ENCODE measurements around the gene TMEM271. TPM values are rescaled to one million over a fixed set of nuclear protein-coding genes. Genes with fewer than 3 reads are reported as not detected.
A peak's percentile ranks its signal among the peaks of the same experiment; 100 is the strongest.
"Not testable (repeated sequence)": the region's sequence is repeated elsewhere in the genome, so short reads cannot be mapped to it uniquely, and the experiment has no call there.

Gene TMEM271
- polyA plus RNA-seq, 1 donor from 2014 or later = not detected

DNA sequence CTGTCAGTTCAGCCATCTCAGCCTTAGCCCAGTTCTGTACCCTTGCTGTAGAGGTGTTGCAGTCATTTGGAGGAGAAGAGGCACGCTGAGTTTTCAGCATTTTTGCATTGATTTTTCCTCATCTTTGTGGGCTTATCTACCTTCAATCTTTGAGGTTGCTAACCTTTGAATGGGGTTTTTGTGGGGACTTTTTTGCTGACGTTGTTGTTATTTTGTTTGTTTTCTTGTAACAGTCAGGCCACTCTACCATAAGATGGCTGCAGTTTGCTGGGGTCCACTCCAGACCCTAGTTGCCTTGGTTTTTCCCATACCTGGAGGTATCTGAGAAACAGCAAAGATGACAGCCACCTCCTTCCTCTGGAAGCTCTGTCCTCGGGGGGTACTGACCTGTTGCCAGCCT lies 22.8 kb upstream of the TMEM271 start:
- Mint-ChIP-seq H3K9me3 (peaks cover 6 to 19% (median 16%) of the 10 kb centered on the region in 3 donors), H3K4me3 (no peak overlapping the region), H3K36me3 (peaks cover 2% of the 10 kb centered on the region), H3K27me3 (peaks cover 15% of the 10 kb centered on the region), H3K27ac (no peak overlapping the region), H3K4me1 (peaks cover 0 to 2% (median 0%) of the 10 kb centered on the region in 3 donors)

DNA sequence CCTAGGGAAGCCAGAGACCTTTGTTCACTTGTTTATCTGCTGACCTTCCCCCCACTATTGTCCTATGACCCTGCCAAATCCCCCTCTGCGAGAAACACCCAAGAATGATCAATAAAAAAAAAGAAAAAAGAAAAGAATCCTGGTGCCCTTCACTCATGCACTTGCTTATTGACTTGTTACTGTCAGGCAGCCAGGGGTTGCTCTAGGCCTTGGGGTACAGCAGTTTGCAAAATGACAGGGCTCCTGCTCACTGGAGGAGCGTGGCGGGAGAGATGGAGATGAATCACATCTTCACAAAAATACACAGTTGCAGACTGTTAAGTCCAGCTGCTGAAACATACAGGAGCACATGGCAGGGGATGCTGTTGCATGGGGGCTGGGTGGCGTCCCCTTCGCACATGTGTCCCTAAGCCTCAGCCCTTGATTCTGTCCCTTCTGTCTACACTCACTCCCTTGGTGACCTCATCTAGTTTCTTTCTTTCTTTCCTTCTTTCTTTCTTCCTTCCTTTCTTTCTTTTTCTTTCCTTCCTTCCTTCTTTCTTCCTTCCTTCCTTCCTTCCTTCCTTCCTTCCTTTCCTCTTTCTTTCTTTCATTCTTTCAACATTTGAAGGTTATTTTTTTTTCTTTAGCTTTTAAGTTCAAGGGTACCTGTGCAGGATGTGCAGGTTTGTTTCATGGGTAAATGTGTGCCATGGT lies 16.9 kb upstream of the TMEM271 start:
- Mint-ChIP-seq H3K27ac (no peak overlapping the region), H3K9me3 (peaks cover 10 to 31% (median 18%) of the 10 kb centered on the region in 3 donors), H3K4me3 (no peak overlapping the region), H3K27me3 (peaks cover 7% of the 10 kb centered on the region), H3K4me1 (no peaks in the 10 kb centered on the region), H3K36me3 (peaks cover 5% of the 10 kb centered on the region)

DNA sequence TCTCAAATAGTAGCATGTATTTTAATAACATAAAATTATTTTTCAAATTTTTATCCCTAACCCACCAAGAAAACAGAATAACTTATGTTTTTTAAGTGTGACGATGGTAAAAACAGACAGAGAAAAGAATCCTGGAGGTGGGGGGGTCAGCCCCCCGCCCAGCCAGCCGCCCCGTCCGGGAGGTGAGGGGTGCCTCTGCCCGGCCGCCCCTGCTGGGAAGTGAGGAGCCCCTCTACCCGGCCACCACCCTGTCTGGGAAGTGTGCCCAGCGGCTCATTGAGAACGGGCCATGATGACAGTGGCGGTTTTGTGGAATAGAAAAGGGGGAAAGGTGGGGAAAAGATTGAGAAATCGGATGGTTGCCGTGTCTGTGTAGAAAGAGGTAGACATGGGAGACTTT lies 16.1 kb upstream of the TMEM271 start:
- peaks cover 10 to 31% (median 18%) of the 10 kb centered on the region in 3 donors for H3K9me3 Mint-ChIP-seq
- H3K4me3 Mint-ChIP-seq, H3K36me3 Mint-ChIP-seq, H3K4me1 Mint-ChIP-seq, H3K27me3 Mint-ChIP-seq, H3K27ac Mint-ChIP-seq: not testable (repeated sequence)

DNA sequence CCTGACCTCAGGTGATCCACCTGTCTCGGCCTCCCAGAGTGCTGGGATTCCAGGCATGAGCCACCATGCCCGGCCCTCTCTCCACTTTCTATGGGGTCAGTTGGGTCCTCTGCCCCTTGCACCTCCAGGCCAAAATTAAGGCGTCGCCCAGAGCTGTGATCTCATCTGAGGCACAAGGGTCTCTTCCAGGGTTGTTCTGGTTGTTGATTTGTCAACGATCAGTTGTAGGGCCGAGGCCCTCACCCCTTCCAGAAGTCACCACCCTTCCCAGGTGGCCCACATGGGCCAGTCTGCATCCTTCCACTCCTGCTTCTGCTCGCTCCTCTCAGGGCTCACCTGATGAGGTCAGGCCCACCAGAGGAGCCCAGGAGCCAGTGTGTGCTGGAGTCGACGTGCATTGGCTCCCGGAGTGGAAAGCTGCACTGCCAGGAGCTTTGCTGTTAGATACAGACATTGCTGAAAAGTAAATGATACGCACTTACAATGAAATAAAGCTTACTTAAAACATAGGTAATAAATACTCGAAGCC lies 14.3 kb upstream of the TMEM271 start:
- H3K9me3 Mint-ChIP-seq = peaks cover 9 to 24% (median 20%) of the 10 kb centered on the region in 3 donors
- H3K36me3 Mint-ChIP-seq = peaks cover 7% of the 10 kb centered on the region
- H3K27ac Mint-ChIP-seq = no peak overlapping the region
- no peak overlapping the region for H3K4me3 Mint-ChIP-seq
- H3K4me1 Mint-ChIP-seq = no peaks in the 10 kb centered on the region
- peaks cover 7% of the 10 kb centered on the region for H3K27me3 Mint-ChIP-seq

DNA sequence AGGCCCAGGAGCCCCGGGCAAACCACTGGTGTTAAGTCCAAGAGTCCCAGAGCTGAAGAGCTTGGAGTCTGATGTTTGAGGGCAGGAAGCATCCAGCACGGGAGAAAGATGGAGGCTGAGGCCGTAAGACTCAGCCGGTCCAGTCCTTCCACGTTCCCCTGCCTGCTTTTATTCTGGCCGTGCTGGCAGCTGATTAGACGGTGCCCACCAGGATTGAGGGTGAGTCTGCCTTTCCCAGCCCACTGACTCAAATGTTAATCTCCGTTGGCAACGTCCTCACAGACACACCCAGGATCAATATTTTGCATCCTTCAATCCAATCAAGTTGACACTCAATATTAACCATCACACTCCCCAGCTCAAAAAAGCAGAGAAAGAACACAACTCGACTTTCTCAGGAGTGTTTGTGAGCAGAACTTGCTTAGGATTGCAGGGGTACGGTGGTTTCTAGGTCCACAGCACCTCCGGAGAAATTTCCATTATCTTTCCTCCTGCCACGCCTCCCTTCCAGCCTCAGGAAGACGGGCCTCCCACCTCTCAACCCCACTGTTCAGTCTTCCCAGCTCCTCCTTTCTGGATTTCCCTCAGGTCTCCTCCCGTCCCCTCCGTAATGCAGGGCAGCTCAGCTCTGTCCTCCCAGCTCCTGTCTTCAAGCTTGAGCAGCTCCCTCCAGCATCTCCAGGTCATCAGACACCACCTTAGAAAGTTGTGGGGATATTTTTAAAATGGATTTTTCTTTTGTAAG lies 13.3 kb upstream of the TMEM271 start:
- Mint-ChIP-seq H3K27ac (no peak overlapping the region), H3K9me3 (peaks cover 5 to 16% (median 15%) of the 10 kb centered on the region in 3 donors), H3K36me3 (peaks cover 7% of the 10 kb centered on the region), H3K27me3 (peaks cover 7% of the 10 kb centered on the region), H3K4me3 (no peak overlapping the region), H3K4me1 (no peaks in the 10 kb centered on the region)

DNA sequence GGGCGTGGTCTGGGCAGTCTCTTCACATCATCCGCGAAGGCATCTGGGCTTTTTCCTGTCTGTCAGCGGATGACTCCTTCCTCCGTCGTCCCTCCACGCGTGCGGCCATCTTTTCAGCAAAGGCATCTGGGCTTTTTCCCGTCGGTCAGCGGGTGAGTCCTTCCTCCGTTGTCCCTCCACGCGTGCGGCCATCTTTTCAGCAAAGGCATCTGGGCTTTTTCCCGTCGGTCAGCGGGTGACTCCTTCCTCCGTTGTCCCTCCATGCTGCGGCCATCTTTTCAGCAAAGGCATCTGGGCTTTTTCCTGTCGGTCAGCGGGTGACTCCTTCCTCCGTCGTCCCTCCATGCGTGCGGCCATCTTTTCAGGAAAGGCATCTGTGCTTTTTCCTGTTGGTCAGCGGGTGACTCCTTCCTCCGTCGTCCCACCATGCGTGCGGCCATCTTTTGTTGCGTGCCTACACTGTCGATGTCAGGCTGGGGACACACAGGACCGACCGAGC lies 12.3 kb upstream of the TMEM271 start:
- H3K4me3 Mint-ChIP-seq = no peak overlapping the region
- H3K4me1 Mint-ChIP-seq = no peaks in the 10 kb centered on the region
- H3K27ac Mint-ChIP-seq = no peak overlapping the region
- H3K36me3 Mint-ChIP-seq = peaks cover 6% of the 10 kb centered on the region
- peaks cover 10 to 22% (median 19%) of the 10 kb centered on the region in 3 donors for H3K9me3 Mint-ChIP-seq
- H3K27me3 Mint-ChIP-seq = peaks cover 9% of the 10 kb centered on the region

DNA sequence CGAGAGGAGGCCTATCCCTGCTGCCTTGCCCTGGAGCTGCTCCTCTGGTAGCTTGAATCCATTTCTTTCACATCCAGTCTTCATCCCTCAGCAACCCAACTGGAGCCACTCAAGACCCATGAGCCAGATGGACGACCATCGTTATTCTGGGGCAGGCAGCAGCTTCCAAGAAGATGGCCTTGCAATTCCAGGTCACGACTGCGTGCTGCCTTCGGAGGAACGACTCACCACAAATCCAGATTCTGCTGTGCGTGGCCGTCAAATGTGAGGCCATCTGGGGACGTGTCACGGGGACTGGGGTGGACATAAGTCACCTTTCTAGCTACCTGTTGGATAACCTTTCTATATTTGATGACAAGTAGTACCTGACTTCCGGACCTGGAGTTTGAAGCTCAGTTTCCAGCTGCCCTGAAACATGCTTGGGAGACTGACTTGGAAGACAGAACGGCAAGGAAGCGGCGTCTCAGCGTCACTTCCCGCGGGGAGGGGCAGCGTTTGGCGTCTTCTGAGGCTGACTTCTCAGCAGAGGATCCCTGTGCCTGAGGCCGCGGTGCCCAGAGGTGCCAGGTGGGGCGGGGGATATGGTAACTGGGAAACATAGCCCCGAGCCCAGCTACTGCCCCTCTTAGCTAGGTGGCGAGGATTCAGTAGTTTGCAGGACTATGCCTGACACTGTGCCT lies 11.7 kb upstream of the TMEM271 start:
- H3K27me3 Mint-ChIP-seq = peaks cover 9% of the 10 kb centered on the region
- H3K9me3 Mint-ChIP-seq = peaks cover 10 to 25% (median 17%) of the 10 kb centered on the region in 3 donors
- peaks cover 4% of the 10 kb centered on the region for H3K36me3 Mint-ChIP-seq
- H3K27ac Mint-ChIP-seq = no peak overlapping the region
- H3K4me1 Mint-ChIP-seq = no peaks in the 10 kb centered on the region
- H3K4me3 Mint-ChIP-seq = no peak overlapping the region

DNA sequence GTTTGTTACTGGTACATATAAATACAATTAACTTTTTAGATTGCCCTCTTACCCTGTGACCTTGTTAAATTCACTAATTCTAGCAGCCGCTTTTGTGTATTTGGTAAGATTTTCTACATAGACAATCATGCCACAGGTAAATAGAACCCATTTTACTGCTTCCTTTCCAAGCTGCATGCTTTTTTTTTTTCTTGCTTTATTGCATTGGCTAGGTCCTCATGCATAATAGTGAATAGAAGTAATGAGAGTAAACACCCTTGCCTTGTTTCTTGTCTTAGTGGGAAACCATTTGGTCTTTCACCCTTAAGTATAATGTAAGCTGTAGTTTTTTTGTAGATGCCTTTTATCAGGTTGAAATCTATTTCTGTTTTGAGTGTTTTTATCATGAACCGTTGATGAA lies 7.7 kb upstream of the TMEM271 start:
- H3K9me3 Mint-ChIP-seq = peaks cover 14 to 28% (median 18%) of the 10 kb centered on the region in 3 donors
- no peak overlapping the region for H3K4me3 Mint-ChIP-seq
- H3K27me3 Mint-ChIP-seq = peaks cover 24% of the 10 kb centered on the region
- H3K36me3 Mint-ChIP-seq = peaks cover 6% of the 10 kb centered on the region
- H3K27ac Mint-ChIP-seq = no peak overlapping the region
- H3K4me1 Mint-ChIP-seq = peaks cover 0 to 6% (median 0%) of the 10 kb centered on the region in 3 donors

DNA sequence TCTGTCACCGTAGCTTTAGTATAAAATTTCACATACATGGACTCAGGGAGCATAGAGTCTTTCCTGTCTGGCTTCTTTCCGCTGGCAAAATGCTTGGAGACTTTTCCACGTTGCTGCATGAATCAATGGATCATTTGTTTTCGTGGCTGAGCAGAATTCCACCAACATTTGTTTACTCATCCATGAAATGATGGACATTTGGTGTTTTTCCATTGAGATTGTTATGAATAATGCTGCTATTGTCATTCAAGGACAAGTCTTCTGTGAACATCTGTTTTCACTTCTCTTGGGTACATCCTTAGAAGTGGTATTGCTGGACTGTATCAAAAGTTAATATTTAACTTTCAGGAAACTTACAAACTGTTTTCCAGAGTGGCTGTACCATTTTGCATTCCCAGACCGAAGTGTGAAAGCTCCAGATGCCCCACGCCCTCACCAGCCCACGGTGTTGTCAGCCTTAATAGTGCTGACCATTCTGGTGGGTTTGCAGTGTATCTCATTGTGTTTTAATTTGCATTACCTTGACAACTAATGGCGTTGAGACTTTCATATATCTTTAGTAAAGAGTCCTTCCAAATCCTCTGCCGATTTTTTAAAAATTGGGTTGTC lies 5.8 kb upstream of the TMEM271 start:
- no peak overlapping the region for H3K27ac Mint-ChIP-seq
- H3K9me3 Mint-ChIP-seq = peaks cover 10 to 25% (median 18%) of the 10 kb centered on the region in 3 donors
- H3K4me1 Mint-ChIP-seq = peaks cover 2 to 6% (median 4%) of the 10 kb centered on the region in 3 donors
- H3K36me3 Mint-ChIP-seq = peaks cover 4% of the 10 kb centered on the region
- no peak overlapping the region for H3K4me3 Mint-ChIP-seq
- peaks cover 37% of the 10 kb centered on the region for H3K27me3 Mint-ChIP-seq

DNA sequence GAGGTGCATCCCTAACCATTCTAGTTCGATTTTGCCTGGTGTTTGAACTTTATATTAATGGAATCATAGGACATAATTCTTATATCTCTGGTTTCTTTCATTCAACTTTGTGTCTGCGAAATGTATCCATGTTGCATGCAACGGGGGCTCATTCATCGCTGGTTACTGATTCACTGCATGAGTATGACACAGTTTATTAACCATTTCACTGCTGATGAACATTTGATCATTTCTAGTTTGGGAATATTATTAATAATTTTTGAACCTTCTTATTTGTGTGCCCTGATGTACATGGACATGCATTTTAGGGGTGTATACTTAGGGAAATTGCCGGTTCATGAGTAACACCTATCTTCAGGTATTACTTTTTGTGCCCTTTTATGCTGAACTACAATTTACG lies 5.1 kb upstream of the TMEM271 start:
- Mint-ChIP-seq H3K36me3 (peaks cover 4% of the 10 kb centered on the region), H3K4me1 (peaks cover 2 to 6% (median 4%) of the 10 kb centered on the region in 3 donors), H3K27me3 (peaks cover 37% of the 10 kb centered on the region), H3K27ac (no peak overlapping the region), H3K9me3 (peaks cover 10 to 25% (median 13%) of the 10 kb centered on the region in 3 donors), H3K4me3 (no peak overlapping the region)

DNA sequence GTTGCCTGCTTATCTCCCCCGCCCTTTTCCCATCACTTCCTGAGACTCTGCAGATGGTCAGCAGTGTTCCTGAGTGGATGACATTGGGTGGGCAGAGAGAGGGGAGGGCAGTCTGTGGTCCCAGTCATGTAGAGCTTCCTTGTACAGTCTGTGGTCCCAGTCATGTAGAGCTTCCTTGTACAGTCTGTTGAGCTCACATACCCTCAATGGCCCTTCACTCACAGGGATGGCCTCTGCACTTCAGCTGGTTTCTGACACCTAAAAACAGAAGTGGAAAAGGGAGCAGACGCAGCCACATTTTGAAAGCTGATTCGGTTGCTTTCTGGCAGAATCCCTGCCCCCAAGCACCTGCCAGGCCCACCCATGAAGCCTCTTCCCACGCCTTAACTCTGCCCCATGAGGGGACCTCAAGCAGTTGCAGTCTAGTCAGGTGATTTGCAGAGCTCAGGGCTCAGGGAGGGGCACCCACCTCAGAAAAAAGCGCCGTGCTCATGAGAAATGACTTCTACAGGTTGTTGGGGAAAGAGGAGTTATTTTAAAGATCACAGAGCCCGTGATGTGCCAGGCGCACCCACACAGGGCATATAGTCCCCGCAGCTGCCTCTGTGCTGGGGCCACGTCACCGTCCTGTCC lies 3.6 kb upstream of the TMEM271 start:
- Mint-ChIP-seq H3K36me3 (peaks cover 3% of the 10 kb centered on the region), H3K27me3 (peaks cover 35% of the 10 kb centered on the region), H3K4me3 (peak overlapping the region in 2 of 4 donors; percentile 20 to 23), H3K9me3 (peaks cover 8 to 25% (median 10%) of the 10 kb centered on the region in 3 donors), H3K4me1 (peaks cover 2 to 6% (median 4%) of the 10 kb centered on the region in 3 donors), H3K27ac (no peak overlapping the region)

DNA sequence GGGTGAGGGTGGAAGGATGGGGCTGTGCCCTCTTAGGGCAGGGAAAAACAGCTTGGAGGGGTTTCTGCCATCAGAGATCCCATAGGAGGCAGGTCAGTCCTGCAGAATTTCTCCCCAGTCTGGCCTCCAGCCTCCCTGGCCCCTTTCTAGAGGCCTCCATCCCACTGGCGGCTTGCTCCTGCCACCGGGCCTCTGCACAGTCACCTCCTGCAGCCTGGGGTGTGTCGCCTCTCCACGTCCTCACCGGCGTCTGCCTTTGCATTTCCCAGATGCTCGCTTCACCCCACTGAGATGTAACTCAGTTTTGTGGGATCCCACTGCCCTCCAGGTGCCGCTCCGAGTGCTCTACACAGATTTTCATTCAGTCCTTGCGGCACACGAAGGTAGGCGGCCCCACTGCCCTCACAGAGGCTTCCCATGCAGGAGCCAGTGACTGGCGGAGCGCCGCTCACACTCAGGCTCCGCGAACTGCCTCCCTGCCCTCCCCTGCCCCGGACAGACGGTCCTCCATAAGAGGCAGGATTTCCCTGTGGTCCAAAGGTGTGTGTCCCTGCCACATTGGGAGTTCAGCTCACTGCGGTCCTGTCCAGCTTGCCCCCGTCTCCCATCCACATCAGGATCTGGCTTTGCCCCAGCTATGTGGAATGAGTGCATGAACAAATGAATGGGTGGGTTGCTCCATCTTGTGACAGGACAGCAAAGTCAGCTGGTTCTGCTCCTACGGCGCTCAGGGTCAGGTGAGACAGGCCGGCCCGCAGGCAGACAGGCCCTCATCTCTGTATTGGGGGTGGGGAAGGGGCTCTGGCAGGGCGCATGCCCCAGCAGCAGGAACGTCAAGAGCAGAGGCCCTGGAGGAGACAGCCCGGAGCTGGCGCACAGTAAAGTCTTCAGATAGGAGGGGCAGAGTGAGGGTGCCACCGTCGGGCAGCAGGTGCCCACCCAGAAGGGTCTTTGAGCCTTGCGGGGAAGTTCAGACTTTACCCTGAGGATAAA lies 2.7 kb upstream of the TMEM271 start:
- no peak overlapping the region for H3K27ac Mint-ChIP-seq
- peak overlapping the region in 2 of 4 donors; percentile 32 to 47 for H3K4me3 Mint-ChIP-seq
- H3K4me1 Mint-ChIP-seq = peaks cover 6 to 10% (median 6%) of the 10 kb centered on the region in 3 donors
- peaks cover 41% of the 10 kb centered on the region for H3K27me3 Mint-ChIP-seq
- peaks cover 4 to 21% (median 6%) of the 10 kb centered on the region in 3 donors for H3K9me3 Mint-ChIP-seq
- peaks cover 3% of the 10 kb centered on the region for H3K36me3 Mint-ChIP-seq

Data from IgD-negative memory B cell (primary cell).